ENCODE data around the gene OSBPL5. TPM values are rescaled to one million over a fixed set of nuclear protein-coding genes. Genes with fewer than 3 reads are reported as not detected.

Gene OSBPL5
- total and polyA plus RNA-seq, 10 donors: 5.1 to 91.2 (median 51.0) TPM

DNA sequence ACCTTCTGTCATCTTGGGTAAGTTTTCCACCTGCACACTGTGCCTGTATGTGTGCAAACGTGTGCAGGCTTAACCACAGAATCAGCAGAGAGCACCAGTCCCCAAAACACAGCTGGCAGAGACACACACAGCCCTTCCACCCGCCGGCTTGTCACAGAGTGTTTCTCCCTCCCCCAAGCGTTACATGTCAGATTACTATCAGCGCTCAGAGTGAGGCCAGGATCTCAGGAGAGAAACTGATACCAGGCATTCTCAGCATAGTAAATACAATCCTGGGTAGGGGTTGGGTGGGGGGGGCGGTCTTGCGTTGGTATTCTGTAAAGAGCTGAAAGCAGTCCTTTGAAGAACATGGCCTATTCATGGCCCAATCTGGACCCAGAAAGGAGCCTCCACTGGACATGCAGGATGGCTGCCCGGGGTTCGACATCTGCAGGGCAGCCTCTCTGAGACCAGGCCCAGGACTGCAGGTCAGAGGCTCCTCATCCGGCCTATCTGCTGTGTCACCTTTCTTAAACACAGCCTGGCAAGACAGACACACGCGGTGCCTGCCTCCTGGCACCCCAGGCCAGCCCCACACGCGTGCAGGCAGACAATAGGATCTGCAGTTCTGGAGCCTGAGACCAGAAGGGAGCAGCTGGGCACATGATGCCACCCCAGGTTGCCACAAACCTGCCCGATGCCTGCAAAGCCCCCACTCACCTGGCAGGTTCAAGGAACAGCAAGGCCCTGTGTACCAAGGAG, 1.7 kb downstream of the OSBPL5 start:
- peak overlapping the region in 4 of 8 donors; percentile 80 to 87 (median 84) for H3K27ac ChIP-seq
- H3K9me3 ChIP-seq: no peaks in the 10 kb centered on the region
- peaks cover 4 to 92% (median 56%) of the 10 kb centered on the region in 6 donors for H3K4me1 ChIP-seq
- intact Hi-C loops (cut with DNase I; ENCODE audit: low total_unique reads): no loop called here
- peak; percentile 75 for DNase-seq
- H3K36me3 ChIP-seq: no peaks in the 10 kb centered on the region
- WGBS, 5 donors: 38 to 63% (median 48%) methylated on average over 14 to 15 of the region's 15 CpGs
- peaks cover 0 to 53% (median 6%) of the 10 kb centered on the region in 7 donors for H3K27me3 ChIP-seq (replicated peaks in 1 of 7)
- TF ChIP-seq POLR2A (IDR thresholded peaks at IDR 0.05): no peak
- TF ChIP-seq POLR2AphosphoS5 (IDR thresholded peaks at IDR 0.05): no peak
- TF ChIP-seq, protein P1, sequence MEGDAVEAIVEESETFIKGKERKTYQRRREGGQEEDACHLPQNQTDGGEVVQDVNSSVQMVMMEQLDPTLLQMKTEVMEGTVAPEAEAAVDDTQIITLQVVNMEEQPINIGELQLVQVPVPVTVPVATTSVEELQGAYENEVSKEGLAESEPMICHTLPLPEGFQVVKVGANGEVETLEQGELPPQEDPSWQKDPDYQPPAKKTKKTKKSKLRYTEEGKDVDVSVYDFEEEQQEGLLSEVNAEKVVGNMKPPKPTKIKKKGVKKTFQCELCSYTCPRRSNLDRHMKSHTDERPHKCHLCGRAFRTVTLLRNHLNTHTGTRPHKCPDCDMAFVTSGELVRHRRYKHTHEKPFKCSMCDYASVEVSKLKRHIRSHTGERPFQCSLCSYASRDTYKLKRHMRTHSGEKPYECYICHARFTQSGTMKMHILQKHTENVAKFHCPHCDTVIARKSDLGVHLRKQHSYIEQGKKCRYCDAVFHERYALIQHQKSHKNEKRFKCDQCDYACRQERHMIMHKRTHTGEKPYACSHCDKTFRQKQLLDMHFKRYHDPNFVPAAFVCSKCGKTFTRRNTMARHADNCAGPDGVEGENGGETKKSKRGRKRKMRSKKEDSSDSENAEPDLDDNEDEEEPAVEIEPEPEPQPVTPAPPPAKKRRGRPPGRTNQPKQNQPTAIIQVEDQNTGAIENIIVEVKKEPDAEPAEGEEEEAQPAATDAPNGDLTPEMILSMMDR (IDR thresholded peaks at IDR 0.05 in 8 of 11, conservative IDR thresholded peaks at IDR 0.05 in 3 of 11): no peak
- peak overlapping the region; percentile 44 to 85 (median 62) for H3K4me3 ChIP-seq

DNA sequence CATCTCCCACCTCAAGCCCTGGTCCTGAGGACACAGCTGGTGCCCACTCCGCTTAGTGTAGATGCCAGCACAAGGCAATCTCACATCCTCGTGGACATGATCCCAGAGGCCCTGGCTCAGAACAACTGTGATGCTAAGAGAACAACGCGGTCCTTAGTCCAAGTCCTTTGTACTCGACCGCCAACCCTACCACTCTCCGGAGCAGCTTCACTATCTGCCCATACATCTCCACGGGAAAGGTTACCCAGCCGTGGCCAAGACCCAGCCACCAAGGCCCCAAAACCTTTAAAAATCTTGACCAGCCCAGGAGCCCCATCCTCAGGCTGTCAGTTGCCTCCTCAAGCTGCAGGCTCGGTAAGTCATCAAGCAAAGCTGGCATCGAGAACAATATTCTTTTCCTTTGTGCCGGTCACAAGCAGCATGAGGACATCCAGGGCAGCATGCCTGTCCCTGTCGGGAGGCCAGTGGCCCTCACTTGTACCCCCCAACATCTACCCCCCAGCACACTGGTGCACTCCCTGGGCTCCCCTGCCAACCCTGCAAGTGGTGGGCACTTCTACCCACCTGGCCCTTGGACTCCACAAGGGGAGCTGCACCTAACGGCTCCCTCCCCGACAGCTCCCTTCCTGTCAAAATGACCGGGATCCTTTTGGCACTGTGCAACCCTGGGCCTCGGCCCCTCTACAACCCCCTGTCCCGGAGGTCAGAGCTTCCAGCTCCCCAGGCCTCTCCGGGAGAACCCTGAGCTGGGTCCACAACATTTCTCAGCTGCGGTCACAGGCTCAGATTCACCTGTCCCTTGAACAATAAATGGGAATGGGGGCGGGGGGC, 2.5 kb downstream of the OSBPL5 start:
- H3K4me3 ChIP-seq: peak overlapping the region in 2 of 8 donors; percentile 77 to 85
- no peaks in the 10 kb centered on the region for H3K36me3 ChIP-seq
- DNase-seq: peak; percentile 68
- peaks cover 4 to 97% (median 56%) of the 10 kb centered on the region in 6 donors for H3K4me1 ChIP-seq
- H3K27ac ChIP-seq: peak overlapping the region in 2 of 8 donors; percentile 73 to 87
- TF ChIP-seq POLR2A (IDR thresholded peaks at IDR 0.05): no peak
- TF ChIP-seq, protein P1 (IDR thresholded peaks at IDR 0.05 in 8 of 11, conservative IDR thresholded peaks at IDR 0.05 in 3 of 11): no peak
- no peak for TF ChIP-seq POLR2AphosphoS5 (IDR thresholded peaks at IDR 0.05)
- no peaks in the 10 kb centered on the region for H3K9me3 ChIP-seq
- 66 to 85% (median 78%) methylated on average over 19 to 21 of the region's 21 CpGs for WGBS, 5 donors
- intact Hi-C loops (cut with DNase I; ENCODE audit: low total_unique reads): no loop called here
- H3K27me3 ChIP-seq (replicated peaks in 1 of 7): peaks cover 0 to 45% (median 6%) of the 10 kb centered on the region in 7 donors

DNA sequence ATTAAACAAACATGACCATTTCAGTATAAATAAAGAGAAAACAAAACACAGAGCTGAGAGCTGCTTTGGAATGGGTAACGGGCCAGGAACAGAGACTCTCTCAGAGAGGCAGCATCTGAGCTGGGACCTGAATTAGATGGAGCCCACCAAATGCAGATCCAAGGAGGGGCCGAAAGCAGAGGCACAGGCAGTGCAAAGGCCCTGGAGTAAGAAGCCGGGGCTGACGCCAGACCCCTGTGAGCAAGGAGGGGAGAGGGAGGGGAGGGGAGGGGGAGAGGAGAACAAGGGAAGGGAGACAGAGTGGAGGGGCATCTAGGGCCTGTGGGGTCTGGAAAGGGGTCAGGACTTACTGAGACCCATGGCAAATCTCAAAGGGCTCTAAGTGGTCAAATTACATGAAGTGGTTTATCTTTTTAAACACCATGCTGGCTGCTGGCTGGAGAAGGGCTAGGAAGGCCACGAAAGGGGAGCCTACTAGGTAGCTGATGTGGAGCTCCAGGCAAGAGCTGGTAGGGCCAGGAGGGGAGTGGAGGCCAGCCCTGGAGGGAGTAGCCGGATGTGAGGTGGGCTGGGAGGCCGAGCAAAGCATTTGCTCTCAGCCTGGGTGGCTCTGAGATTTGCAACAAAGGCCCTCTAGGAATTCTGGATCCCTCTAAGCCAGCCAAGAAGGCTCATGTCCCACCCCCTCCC, 3.2 kb downstream of the OSBPL5 start:
- intact Hi-C loops (cut with DNase I; ENCODE audit: low total_unique reads): no loop called here
- Histone ChIP-seq H3K4me3 (no peak overlapping the region), H3K9me3 (no peaks in the 10 kb centered on the region), H3K27me3 (replicated peaks in 1 of 7) (peaks cover 0 to 38% (median 6%) of the 10 kb centered on the region in 7 donors), H3K4me1 (peaks cover 4 to 97% (median 60%) of the 10 kb centered on the region in 6 donors), H3K36me3 (no peaks in the 10 kb centered on the region), H3K27ac (peak overlapping the region in 6 of 8 donors; percentile 20 to 87 (median 72))
- peak; percentile 58 for DNase-seq
- 81 to 91% (median 84%) methylated on average over 5 to 7 of the region's 7 CpGs for WGBS, 5 donors
- TF ChIP-seq POLR2AphosphoS5 (IDR thresholded peaks at IDR 0.05): no peak
- no peak for TF ChIP-seq POLR2A (IDR thresholded peaks at IDR 0.05)
- TF ChIP-seq, protein P1 (IDR thresholded peaks at IDR 0.05 in 8 of 11, conservative IDR thresholded peaks at IDR 0.05 in 3 of 11): no peak
